ENCODE data around the gene ARHGEF3.

- TF ChIP-seq CTCF (IDR thresholded peaks at IDR 0.05) = no peak
- no peak for TF ChIP-seq POLR2A (IDR thresholded peaks at IDR 0.05)
Measured at GRCh38 chr3:56823984-56824703, 22.4 kb upstream of the ARHGEF3 start.
